Measurements from ENCODE around the gene ARID4B. TPM values are rescaled to one million over a fixed set of nuclear protein-coding genes. Genes with fewer than 3 reads are reported as not detected.

The ARID4B gene
- total and polyA plus RNA-seq, 2 donors (not counting 3 experiments of a cell fraction or from before 2014, with no cell fraction given) = 6.7 to 40.7 TPM

DNA sequence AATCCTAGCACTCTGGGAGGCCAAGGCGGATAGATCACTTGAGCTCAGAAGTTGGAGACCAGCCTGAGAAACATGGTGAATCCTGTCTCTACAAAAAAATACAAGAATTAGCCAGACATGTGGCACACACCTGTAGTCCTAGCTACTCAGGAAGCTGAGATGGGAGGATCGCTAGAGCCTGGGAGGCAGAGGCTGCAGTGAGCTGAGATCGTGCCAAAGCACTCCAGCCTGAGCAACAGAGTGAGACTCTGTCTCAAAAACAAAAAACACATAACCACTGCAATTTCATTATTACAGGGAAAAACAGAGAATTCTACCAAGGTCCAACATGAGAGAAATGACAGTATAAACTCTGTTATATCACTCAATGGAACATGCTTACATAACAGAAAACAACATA is 194.9 kb downstream of the ARID4B start:
- BruUV-seq (replicated peaks) = no TSS peak
- no peak for DNase-seq (ENCODE audit: low read depth, low spot score)

More for the DNA sequence above, 194.9 kb downstream of the ARID4B start:
- Histone ChIP-seq H3K4me1 (ENCODE audit: control insufficient read depth, extremely low read depth, insufficient read depth, low read length) (peaks cover 3% of the 10 kb centered on the region), H3K9ac (replicated peaks; ENCODE audit: extremely low read depth, insufficient read depth, low read length) (no peak overlapping the region), H3K79me2 (ENCODE audit: control insufficient read depth, insufficient read depth, low read length) (peaks cover 6% of the 10 kb centered on the region), H3K27me3 (ENCODE audit: control insufficient read depth in 2 of 2, insufficient read depth in 2 of 2, low read length in 2 of 2) (no peaks in the 10 kb centered on the region), H3K36me3 (ENCODE audit: control insufficient read depth in 2 of 2, extremely low read depth in 1 of 2, insufficient read depth in 2 of 2, low read length in 2 of 2) (peaks cover 18 to 21% of the 10 kb centered on the region in 2 experiments), H3K9me3 (replicated peaks; ENCODE audit: control insufficient read depth, insufficient read depth, low read length) (no peaks in the 10 kb centered on the region), H3K27ac (ENCODE audit: insufficient read depth, low read depth, low read length) (no peak overlapping the region), H3K9me1 (replicated peaks; ENCODE audit: control insufficient read depth, extremely low read depth, insufficient read depth, low read length) (no peaks in the 10 kb centered on the region), H4K20me1 (replicated peaks; ENCODE audit: control insufficient read depth, extremely low read depth, insufficient read depth, low read length) (no peaks in the 10 kb centered on the region), H3K4me3 (replicated peaks in 1 of 3; ENCODE audit: insufficient read depth in 1 of 3, low read depth in 1 of 3, low read length in 3 of 3) (no peak overlapping the region), H3K4me2 (ENCODE audit: insufficient read depth, low read length) (no peak overlapping the region), H2AFZ (ENCODE audit: low read depth, low read length) (no peak overlapping the region)
- intact Hi-C loops (cut with micrococcal nuclease) = no loop called here
- TF ChIP-seq, protein P1, sequence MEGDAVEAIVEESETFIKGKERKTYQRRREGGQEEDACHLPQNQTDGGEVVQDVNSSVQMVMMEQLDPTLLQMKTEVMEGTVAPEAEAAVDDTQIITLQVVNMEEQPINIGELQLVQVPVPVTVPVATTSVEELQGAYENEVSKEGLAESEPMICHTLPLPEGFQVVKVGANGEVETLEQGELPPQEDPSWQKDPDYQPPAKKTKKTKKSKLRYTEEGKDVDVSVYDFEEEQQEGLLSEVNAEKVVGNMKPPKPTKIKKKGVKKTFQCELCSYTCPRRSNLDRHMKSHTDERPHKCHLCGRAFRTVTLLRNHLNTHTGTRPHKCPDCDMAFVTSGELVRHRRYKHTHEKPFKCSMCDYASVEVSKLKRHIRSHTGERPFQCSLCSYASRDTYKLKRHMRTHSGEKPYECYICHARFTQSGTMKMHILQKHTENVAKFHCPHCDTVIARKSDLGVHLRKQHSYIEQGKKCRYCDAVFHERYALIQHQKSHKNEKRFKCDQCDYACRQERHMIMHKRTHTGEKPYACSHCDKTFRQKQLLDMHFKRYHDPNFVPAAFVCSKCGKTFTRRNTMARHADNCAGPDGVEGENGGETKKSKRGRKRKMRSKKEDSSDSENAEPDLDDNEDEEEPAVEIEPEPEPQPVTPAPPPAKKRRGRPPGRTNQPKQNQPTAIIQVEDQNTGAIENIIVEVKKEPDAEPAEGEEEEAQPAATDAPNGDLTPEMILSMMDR (IDR thresholded peaks at IDR 0.05; ENCODE audit: extremely low read depth in 1 of 2, insufficient read depth in 1 of 2, low read depth in 1 of 2, low read length in 2 of 2) = no peak
- TF ChIP-seq GATA2 (IDR thresholded peaks at IDR 0.05; ENCODE audit: insufficient read depth, insufficient read length, low read depth, low read length) (no peak), POLR2AphosphoS5 (IDR thresholded peaks at IDR 0.05; ENCODE audit: insufficient read depth, low read depth, low read length) (no peak), MYC (IDR thresholded peaks at IDR 0.05; ENCODE audit: low read depth, low read length) (no peak), POLR2A (IDR thresholded peaks at IDR 0.05; ENCODE audit: low read depth, low read length) (no peak), FOS (IDR thresholded peaks at IDR 0.05; ENCODE audit: borderline replicate concordance, insufficient read depth, low read length) (no peak), JUN (IDR thresholded peaks at IDR 0.05; ENCODE audit: borderline replicate concordance, insufficient read depth, insufficient read length, low read depth) (no peak), EZH2 (IDR thresholded peaks at IDR 0.05; ENCODE audit: borderline replicate concordance, low read depth, low read length, severe bottlenecking) (no peak)
- TF ChIP-seq, protein P2, sequence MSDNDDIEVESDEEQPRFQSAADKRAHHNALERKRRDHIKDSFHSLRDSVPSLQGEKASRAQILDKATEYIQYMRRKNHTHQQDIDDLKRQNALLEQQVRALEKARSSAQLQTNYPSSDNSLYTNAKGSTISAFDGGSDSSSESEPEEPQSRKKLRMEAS (IDR thresholded peaks at IDR 0.05; ENCODE audit: insufficient read depth, insufficient read length) = no peak
- no peak for FAIRE-seq
- ChIA-PET CTCF (interaction anchor here (1.3 kb wide), 1 partner anchor 282 kb away, joined by 4 read pairs; no protein-coding TSS in a partner anchor), POLR2A (no interaction called here)
- dilution Hi-C loops (cut with MboI; ENCODE audit: extremely low pct_ligation_motif_present, low sequenced_read_pairs) = no loop called here
